Left forelimb (tissue), 1 donor: ENCODE data around the gene NTM.

Experiments used
- DNase-seq: peaks from one replicate; pipeline ENCODE4 v3.0.0-alpha.2; 2018; ENCODE audit warnings: low spot score

The NTM gene

DNA sequence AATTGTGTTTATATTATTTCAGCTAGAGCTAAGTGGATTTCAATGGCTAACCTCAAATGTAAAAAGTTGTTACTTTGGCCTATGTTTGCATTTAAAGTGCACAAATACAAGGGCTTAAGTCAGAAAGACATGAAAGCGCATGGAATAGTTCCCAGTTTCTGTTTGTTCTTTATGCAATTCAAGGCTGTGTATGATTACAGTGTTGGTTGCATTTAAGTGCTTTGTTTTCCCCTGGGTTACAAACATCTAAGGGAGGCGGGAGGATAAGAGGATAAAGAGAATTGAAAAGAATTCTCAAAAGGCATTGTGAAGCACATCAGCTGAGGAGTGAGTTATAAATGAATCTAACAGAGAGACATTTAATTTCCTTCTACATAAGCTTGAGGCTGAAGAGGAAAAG, 453.4 kb downstream of the NTM start:
- no peak for DNase-seq

DNA sequence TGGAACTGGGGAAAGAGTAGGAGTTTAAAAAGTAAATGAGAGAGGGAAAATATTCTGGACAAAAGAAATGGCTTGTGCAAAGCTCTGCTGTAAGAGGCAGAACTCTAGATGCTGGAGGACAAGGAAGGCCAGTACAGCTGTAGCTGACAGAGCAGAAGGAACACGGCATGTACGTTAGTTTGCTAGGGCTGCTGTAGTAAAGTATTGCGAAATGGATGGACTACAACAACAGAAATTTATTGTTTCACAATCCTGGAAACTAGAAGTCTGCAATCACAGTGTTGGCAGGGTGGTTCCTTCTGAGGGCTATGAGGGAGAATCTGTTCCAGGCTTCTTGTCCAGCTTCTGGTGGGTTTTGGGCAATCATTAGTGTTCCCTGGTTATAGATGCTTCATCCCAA, 454.4 kb downstream of the NTM start:
- DNase-seq: no peak

DNA sequence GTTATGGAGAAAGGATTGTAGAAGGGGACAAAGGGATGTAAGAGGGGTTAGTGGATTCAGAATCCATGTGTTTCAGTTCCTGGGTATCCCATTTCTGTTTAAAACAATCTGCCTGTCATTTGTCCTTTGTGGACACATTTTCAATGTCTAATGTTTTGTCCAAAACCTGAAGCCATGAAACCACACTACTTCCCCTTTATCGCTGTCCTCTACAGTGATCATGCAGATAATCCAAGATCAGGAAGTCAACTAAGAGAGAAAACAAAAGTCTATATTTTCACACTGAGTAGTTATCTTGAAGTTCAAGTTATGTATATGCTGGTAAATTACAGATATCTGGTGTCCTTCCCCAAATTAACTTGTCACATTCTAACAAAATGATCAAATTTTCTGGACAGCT, 457.0 kb downstream of the NTM start:
- DNase-seq: no peak

DNA sequence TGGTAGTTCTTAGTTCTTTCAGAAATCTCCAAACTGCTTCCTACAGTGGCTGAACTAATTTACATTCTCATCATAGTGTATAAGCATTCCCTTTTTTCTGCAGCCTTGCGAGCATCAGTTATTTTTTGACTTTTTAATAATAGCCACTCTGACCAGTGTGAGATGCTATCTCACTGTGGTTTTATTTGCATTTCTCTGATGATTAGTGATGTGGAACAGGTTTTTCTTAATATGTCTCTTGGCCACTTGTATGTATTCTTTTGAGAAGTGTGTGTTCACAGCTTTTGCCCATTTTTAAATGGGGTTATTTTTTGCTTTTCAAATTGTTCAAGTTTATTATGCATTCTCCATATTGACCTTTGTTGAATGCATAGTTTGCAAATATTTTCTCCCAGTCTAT, 459.3 kb downstream of the NTM start:
- no peak for DNase-seq

DNA sequence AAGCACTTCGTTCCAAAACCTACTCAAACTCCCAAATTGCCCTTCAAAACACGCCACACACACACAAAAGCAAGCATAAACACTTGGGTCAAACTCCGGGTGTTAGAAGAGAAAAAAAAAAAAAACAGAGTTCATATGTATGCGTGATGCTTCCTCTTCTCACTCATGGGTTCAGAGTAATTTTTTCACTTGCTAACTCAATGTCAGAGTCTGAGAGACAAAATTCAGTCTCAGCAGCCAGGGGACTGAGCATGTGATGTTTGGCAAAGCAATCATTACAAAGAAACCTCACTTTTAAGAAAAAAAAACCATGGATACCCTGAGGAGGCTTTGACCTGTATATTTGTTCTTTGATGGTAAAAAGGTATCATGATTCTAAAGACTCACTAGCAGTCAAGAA, 461.7 kb downstream of the NTM start:
- DNase-seq: no peak

DNA sequence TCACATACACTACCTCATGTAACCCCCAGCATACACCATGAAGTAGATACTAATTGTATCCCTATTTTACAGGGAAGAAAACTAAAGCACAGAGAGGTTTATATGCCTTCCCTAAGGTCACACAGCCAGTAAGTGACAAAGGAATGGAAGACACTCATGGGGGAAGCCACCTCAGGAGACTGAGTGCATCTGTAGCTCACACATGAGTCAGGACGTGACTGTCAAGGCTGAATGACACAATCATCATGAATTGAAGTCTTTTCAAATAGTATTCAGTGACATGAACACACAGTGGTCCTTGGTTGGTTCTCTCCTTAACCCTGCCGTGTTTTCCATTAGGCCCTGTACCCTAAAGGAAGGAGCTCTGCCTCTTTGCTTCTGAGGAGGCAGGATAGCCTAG, 463.0 kb downstream of the NTM start:
- no peak for DNase-seq

DNA sequence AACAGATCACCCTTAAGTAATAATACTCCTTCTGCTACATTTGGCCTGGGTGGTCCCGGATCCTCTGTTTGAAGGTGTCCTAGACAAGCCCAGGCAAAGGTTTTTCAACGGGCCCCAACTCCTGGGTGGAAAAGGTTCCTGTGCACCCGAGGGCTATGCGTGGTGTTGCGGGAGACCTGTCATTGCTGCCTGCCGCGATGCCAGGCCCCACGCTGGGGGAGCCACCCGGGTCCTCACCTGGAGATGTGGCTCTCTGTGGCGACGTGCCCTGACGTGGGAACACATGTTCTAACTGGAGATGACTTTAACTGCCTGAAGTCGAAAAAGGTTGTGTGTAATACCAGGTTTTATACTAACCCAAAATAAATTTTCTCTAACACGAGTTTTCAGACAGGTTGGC, 467.1 kb downstream of the NTM start:
- DNase-seq: no peak

DNA sequence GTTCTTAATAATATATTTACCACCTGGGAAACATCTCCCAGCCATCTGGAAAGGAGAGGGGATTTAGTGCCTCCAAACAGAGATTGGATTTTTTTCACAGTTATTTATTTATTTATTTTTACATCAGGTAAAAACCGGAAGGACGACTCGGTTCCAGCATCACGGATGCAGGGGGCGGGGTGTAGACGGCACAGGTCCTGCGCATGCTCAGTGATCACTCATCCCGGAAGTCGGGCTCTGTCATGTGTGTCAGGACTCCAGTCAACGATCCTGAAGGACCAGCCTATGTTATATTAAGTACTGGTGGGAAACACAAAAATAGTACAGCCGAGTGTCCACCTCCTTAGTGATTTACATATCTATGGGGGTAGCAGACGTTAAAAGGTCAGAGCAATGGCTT, 467.6 kb downstream of the NTM start:
- DNase-seq: no peak

DNA sequence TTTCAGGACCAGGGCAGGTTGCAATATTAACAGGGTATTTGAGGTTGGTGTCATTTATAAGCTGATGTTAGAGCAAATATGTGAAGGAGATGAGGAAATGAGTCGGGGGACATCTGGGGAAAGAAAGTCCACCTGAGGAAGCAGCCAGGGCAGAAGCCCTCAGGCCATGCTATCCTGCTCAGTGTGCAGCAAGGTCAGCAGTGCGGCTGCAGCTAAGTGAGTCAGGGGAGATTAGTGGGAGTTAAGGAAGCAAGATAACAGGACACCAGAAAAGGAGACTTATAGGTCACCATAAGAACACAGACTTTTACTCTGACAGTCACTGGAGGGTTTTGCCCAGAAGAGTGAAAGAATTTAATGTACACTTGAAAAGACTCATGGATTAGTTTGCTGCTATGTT, 468.9 kb downstream of the NTM start:
- no peak for DNase-seq

DNA sequence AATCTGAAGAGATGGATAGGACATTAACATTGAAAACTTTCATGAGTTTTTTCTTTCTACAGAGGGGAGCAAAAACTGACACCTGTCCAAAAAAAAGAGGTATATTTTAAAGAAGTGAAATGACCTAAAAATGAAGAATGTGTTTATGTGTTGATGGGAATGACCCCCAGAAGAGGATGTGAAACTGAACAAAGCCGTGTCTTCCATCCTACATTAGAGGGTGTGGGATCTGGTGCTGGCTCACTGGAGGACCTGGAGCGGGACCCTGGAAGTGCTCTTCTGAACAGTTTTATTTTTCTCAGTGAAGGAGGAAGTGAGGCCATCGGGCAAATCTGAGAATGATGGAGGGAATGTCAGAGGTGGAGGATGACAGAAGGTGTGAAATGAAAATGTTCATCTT, 470.1 kb downstream of the NTM start:
- no peak for DNase-seq

DNA sequence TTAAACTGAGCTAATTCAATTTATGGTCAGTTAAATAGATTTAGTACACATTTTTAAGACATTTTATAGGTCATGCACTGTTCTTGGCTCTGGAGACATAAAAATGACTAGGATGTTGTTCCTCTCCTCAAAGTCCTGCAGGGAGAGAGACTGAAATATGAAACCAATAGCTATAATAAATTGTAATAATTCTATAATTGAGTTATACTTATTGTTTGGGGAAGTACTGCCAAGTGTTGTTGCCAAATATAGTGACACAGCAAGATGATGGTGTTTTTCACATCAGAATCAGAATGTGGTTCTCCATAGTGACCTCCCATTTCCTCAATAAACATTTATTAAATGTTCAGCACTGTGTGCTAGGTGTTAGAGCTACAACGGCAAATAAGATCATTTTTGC, 470.6 kb downstream of the NTM start:
- DNase-seq: no peak

DNA sequence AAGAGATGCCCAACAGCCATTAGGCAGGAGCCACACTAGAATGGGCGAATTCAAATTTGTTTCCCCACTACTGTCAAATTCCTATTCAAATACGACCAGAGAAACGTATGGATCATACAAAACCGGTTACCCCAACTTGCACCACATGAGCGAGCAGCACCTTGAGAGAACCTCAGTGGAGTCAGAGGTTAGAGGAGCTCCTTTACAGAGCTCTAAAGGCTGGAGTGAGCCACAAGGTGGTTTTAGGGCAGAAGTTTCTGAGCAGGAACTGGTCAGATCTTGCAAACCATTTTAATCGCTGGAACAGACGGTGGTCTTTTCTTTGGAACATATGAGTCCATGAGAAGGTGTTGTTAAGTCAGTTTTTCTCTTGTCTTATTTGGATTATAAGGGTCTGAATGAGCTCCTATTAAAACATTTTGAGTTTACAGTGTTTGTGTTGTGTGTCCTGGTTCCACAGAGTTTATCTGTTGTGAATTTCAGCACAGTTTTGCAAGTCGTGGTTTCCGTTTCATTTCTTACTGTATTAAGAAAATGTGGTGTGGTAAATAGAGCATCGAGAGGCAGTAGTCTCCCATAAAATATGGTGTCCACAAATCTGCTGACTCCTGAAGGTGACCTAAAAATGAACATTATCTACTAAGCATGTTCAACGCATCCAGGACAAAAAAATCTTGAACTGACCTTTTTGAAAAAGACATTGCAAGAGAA, 471.7 kb downstream of the NTM start:
- DNase-seq: no peak

DNA sequence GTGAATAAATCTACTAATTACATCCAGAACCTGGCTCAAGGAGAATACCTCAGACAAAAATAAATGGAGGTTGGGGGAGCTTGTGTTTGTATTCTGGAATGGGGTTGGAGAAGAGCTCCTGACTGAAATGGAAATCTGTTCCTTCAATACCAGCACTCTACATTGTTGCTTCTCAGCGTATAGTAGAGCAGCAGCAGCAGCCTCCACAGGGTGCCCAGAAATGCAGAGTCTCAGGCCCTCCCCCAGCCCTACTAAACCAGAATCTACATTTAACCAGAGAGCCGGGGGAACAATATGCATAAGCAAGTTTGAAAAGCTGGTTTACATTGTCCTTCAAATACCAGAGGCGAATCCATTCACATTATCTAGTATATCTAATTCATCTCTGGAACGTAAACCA, 474.8 kb downstream of the NTM start:
- DNase-seq: no peak

DNA sequence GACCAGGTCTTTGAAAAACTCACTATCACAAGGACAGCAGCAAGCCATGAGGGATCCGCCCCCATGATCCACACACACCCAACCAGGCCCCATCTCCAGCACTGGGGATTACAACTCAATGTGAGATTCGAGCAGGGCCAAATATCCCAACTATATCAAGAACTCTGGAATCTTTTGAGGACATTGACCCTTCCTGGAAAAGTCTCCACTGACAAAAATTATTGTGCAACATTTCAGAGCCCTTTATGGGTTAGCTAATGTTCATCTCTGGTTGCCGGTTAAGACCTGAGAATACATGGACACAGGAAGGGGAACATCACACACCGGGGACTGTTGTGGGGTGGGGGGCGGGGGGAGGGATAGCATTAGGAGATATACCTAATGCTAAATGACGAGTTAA, 479.1 kb downstream of the NTM start:
- no peak for DNase-seq

DNA sequence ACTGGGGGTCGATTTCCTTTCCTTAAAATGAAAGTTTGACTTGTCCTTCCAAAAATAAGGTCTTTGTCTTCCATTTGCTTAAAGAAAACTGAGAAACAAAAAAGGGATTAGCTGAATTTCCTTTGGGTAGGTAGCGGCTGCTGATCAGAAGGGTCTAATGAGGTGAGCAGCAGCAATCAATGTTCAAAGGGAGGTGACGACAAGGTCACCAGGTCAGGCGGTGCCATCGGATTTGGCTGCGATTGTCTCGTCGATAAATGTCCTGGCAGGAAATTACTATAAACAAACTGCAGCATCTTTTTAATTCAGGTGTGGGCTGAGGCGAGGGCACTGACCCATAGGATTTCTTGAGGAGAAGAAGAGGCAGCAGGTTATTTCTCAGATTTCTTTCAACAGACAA, 480.1 kb downstream of the NTM start:
- no peak for DNase-seq

DNA sequence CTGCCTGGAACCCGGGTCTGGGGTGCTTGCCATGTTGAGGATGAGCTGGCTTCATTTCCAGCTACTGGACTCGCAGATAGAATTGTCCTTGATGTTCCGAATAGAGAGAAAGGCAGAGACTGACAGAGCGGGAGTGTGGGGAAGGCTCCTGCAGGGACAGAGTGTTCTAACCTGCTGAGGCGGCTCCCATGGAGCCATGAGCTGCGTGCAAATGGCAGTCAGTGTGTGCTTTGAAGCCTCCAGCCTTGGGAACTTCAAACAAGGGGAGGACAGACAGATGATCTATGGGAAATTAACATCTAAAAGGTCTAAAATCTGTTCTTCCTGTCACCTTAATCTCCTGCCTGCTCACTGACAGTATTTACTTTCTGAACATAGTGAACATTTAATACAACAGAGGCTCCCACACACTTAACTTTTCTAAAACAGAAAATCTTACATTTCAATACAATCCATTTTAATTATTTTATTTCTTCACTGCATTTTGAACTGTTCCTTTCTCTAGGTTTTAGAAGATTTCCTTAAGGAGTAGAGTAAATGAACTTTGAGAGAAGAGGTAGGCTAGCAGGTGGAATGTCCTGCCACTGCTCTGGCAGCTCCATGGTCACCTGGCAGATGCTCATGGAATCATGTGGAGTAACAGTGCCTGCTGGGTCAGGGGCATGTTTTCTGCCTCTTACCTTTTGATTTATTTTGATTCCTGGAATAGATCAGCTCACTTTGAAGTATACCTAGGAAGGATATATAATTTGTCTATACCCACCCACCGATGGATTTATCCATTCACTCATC, 481.7 kb downstream of the NTM start:
- no peak for DNase-seq

DNA sequence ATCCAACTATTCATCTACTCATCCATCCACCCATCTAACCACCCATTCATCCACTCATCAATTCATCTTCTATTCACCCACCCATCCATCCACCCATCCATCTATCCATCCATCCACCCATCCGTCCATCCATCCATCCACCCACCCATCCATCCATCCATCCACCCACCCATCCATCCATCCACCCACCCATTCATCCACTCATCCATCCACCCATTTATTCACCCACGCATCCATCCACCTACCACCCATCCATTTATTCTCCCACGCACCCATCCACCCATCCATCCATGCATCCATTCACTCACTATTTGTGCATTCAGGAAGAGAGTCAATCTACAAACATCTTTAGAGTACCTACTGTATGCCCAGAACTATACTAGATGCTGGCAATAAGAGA, 482.3 kb downstream of the NTM start:
- DNase-seq: no peak

DNA sequence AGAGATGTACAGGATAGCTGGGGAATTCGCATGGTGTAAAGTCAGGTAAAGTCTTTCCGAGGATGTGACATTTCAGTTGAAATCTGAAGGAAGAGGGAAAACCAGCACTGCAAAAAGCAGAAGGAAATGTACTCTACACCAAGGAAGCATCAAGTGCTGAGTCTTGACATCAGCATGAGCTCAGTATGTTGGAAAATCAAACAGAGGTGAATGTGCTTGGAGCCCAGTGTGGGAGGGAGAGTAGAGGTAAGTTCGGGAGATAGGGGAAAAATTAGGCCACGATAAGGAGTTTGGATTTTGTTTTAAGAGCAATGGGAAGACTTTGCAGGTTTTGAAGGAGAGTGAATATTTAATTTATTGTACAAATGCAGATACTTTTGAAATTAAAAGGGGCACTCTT, 484.0 kb downstream of the NTM start:
- DNase-seq: no peak

DNA sequence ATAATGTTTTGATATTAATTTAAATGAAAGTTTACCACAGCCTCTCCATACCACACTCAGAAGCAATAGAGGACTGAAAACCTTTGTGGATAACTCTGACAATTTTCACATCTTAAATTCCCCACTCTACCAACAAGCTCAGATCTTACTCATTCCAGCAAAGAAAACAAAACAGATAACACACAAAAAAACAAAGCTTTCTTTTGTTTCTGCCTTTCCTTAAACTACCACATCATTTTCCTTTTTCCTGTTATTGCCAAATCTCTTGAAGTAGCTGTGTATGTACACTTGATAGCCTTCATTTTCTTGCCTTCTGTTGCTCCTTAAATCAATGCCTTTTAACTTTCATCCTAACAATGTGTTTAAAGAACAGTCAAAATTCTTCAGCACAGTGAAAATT, 484.9 kb downstream of the NTM start:
- no peak for DNase-seq

DNA sequence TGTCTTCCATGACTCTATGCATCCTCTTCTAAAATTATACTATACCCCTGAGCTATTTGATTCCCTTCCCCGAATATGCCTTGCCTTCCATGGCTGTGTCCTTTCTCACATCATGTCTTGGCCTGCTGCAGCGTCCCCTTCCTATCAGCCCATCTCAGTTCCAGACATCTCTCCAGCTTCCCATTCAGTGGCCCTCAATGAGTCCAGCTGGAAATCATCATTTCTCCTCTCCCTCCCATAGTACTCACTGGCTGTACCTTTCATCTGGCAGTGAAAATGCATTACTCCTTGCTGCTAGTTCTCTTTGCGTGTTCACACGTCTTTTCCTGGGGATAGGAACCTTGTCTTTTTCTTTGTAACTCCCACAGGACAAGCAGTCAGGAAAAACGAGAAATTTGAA, 486.8 kb downstream of the NTM start:
- no peak for DNase-seq

DNA sequence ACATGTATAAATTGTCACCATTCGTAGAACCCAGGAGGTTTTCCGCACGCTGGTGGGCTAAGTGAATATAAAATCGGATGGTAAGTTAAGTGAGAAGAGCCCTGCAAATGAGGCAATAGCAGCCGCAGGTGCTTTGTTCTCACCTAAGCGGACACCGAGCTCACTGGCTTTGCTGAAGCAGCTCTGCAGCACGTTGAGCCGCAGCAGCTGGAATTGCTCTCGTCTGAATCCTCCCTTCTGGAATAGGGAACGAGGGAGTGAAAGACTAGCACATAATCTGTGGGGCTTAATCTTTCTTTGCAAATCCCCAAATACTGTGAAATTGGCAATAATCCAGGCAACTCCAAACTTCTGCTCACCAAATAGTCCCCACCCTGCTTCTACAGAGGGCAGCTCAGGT, 488.1 kb downstream of the NTM start:
- DNase-seq: no peak

DNA sequence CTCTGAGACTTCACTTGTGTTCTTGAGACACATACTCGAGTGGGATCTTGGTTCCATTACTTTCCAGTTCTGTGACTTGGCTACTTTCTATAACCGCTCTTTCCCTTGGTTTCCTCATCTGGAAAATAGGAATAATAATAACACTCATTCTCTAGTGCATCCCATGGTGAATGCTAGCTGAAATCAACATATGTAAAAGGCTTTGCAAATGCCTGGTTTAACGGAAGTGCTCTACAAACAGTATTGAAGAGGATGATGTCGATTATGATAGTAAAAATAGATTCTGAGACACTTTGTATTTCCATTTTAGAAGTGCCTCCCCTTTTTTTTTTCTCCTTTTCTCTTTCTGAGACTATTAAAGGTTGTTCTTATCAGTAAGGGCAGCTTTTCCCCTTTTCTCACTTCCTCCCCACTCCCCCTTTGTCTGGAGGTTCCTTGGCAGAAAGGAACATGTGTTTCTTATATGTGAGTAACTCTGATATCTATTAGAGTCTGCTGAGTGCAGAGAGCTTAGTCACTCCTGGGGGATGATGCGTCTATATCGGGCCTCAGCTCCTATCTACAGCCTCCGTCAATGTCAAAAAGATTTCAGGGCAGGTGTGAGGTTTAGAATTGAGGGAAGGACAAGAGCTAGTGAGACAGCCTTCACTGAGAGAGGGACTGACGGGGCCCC, 489.3 kb downstream of the NTM start:
- no peak for DNase-seq

DNA sequence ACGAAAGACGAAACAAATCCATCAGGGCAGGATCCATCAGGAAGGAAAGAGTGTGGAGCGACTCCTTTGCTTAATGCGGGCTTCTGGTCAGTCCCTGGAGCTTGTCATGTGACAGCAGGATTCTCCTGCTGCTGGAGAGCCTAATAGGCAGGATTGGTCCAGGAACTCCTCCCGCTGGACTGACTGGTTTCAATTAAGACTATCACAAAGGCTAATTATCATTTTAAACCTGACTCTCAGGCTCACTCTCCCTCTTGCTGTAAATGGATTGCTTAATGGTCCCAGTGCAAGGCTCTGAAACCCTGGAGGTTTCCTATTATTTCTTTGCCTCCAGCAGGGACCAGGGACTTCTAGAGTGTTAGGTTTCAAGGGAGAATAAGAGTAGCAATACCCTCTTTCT, 493.8 kb downstream of the NTM start:
- DNase-seq: no peak
